HG03457 (cell line): Measurements from ENCODE around the gene PDE5A.
"Not testable (repeated sequence)": the region's sequence is repeated elsewhere in the genome, so short reads cannot be mapped to it uniquely, and the experiment has no call there.

ENCODE experiments used
- ATAC-seq: cut with Tn5 transposase; IDR thresholded peaks from one replicate; pipeline ENCODE4 v1.9.1; 2021; ENCODE audit warnings: moderate number of reproducible peaks; ENCODE audit not compliant: unreplicated experiment

Gene PDE5A

DNA sequence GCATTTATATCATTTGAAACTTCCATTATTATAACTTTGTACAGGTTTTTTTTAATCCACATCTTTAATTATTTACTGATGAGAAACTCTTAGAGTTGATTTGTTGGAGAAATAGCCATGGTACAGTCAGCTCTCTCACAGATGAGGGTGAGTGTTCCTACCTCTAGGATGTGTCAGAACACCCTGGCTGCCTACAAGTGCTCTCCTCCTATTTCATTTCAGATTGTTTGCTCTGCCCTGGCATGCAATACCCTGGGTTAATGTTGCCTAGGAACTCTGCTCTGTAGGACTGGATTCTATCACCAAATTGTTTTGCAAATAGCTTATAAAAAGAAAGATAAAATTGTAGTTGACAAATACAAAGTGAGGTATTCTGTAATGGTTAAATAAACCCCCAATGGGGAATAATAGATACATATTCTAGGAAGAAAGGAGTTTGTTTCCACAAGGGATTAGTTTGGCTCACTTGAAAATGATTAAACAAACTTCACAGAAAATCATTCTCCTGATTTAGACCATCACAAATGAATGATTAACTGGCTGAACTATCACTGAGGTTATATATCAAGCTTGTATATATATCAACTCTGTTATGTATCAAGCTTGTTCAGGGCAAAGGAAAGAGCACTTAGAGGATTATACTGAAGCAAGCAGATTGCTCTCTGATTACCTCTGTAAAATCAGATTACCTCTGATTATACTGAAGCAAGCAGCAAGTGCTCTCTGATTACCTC lies 150.0 kb downstream of the PDE5A start:
- no peak for ATAC-seq

DNA sequence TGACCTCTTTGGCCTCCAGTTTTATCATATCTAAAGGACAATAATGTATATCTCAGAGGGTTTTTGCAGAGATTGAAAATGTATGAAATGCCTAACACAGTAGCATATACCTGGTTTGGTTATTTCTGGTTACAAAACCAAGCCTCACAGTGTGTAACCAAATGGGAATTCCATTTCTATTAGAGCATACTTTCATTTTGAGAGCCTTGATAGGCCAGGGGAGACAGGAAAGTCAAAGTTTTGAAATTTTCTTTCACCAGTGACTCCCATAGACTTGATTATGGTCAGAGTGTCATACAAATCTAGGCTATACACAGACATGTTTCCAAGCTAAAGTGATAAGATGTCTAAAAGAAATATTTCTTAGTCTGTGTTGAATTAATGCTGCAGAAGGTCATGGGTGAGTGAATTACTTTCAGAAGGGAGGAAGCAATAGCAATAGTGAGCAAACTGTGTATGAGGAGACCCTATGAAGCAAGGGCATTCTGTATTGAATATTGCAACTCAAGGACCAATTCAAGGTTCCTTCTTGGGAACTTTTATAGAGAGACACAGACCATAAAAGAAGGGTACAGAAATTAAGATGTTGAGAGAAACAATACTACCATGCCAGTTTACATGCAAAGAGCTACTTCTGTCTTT lies 151.1 kb downstream of the PDE5A start:
- ATAC-seq, result no peak

DNA sequence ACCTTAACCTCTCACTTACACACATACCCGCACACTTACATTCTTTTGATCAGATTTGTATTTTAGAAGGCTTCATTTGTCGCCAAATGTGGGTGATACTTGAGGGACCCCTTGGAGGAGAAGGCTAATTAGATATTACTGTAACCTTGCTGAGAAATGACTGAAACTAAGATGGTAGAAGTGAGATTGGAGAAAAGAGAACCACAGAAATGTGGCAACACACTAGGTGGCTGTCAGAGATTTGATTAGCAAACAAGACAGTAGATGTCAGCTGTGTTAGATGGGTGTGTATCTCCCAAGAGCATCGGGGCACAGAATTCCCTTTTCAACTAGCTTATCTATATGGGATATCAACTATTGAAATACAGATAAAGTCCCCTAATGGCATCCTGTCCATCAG lies 157.3 kb downstream of the PDE5A start:
- ATAC-seq, result no peak

DNA sequence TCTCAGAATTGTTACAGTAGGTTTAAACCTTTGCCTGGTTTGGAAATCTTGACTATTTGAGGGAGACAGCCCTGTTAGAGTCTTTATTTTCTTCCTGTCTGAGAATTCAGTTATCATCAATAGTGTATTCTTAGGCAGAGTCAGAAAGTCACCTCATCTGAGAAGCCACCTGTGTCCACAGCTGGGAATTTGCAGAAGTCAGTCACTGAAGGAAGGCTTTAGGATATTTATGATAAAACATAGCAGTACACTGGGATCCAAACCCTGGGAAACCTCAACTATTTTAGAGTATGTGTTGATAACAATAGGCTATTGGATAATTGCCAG lies 157.9 kb downstream of the PDE5A start:
- not testable (repeated sequence) for ATAC-seq

DNA sequence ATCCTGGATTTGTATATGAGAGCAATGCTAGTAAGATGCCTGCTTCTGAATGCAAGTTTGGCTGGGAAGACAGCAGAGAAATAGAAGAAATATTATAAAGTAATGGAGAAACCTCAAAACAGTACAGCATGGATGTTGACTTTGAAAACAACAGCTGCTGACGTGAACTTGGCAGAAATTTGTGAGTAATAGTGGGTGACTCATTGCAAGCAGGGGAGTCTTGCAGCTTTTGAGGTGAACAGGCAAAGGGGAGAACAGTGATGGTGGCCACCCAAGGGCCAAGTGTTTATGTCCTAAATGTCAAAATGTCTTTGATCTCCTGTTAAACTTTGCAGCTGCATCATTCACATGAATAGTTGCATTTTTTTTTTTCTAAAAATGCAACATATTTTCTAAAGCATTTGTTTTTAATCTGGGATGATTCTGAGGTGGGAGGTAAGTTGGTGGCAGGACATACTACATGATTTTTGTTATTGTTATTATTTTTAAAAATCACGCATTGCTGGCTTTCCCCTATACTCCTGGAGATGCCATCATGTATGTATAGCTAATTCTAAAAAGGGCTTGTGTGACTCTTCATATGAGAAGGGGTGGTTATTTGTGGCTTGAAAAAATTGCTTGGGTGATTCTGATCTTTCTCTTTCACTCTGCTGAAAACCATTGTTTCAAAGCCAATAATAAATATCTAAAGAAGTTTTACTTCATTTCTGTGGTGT lies 158.4 kb downstream of the PDE5A start:
- ATAC-seq, result not testable (repeated sequence)

DNA sequence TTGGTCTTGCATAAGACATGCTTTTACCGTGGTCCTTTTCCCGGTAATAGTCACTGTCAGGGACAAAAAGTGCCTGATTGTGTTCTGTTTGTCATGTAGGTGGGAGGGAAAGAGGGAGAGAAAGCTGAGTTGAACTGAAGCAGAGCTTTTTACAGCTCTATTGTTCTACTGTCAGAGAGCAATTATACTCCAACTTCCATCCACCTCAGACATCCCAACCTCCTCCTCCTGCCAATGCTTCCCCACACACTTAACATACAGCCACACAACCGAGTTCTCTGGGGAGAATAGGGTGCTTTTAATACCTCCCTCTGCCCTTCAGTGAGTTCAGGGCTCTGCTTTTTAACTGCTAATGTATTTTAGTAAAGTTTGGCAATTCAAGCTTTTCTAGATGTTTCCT lies 159.6 kb downstream of the PDE5A start:
- ATAC-seq, result not testable (repeated sequence)

DNA sequence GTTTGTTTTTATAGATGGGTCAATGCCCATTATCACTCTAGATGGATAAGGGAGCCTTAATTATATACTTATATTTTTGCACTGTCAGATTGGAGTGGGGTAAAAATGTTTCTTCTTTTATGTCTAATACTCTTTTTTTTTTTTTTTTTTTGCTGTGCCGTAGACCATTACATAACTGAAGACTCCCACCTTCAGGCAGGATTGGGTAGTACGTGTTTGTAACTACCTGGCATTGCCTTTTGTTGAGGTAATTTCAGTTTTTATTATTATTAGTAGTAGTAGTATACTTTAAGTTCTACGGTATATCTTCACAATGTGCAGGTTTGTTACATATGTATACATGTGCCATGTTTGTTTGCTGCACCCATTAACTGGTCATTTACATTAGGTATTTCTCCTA lies 165.9 kb downstream of the PDE5A start:
- ATAC-seq, result not testable (repeated sequence)

DNA sequence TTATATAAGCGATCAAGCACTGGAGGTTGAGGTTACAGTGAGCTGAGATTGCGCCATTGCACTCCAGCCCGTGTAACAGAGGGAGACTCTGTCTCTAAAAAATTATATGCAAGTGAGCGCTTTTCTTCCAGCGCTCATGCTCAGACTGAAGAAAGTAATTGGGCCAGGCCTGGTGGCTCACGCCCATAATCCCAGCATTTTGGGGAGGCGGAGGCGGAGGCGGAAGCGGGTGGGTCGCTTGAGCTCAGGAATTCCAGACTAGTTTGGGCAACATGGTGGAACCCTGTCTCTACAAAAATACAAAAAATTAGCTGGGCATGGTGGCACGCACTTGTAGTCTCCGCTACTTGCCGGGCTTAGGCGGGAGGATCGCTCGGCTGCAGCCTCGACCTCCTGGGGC lies 172.9 kb downstream of the PDE5A start:
- not testable (repeated sequence) for ATAC-seq

DNA sequence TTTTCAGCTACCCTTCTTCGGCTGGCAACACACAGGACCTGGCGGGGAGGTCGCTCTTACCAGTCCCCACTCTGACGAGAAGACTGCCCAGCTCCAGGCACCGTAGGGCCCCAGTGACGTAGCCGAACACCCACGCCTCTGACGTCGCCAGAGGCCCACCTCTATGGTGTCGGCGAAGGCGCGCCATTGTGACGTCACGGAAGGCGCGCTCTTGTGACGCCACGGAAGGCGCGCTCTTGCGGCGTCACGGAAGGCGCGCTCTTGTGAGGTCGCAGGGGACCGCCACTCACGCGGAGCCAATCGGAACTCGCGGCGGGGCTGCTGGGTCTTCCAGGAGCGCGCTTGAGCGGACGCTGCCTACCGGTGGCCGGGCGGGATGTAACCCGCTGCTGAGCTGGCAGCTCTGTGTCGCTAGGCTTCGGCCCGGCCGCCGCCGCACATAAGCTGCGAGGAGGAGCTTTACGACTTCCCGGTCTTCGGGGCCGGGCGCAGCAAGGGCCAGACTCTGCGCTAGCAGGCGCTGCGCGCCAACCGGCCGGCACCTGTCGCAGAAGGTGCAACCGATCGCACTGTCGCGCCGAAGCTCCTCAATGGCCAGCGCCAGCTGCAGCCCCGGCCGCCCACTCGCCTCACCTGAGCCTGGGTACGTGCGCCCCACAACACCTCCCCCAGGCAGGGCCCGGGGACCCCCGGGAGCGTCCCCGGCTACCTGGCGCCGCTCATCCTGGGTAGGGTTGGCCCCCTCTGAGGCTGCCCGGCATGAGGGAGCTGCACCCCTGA lies 173.9 kb downstream of the PDE5A start:
- ATAC-seq, result peak; percentile 100

DNA sequence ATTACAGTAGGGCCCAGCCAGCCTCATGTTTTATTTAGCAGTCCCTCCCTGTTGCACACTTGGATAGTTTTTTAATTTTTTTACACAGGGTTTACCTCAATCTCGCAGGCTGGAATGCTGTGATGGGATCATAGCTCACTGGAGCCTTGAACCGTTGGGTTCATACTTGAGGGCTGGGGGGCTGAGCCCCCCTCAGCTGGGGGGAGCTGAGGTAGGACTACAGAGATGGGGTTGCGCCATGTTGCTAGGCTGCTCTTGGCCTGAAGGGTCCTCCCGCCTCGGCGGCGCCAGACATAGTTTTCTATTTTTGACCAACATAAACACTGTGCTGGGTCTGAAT lies 174.5 kb downstream of the PDE5A start:
- peak; percentile 16 for ATAC-seq

DNA sequence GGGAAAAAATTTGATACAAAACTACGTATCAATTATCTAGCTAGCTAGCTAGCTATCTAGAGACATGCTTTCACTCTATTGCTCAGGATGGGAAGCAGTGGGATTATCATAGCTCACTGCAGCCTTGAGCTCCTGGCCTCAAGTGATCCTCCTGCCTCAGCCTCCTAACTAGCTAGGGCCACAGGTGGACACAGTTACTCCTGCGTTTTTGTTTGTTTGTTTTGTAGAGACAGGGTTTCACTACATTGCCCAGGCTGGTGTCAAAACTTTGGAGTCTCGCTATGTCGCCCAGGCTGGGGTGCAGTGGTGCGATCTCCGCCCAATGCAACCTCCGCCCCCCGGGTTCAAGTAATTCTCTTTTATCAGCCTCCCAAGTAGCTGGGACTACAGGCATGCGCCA lies 175.3 kb downstream of the PDE5A start:
- ATAC-seq, result not testable (repeated sequence)

DNA sequence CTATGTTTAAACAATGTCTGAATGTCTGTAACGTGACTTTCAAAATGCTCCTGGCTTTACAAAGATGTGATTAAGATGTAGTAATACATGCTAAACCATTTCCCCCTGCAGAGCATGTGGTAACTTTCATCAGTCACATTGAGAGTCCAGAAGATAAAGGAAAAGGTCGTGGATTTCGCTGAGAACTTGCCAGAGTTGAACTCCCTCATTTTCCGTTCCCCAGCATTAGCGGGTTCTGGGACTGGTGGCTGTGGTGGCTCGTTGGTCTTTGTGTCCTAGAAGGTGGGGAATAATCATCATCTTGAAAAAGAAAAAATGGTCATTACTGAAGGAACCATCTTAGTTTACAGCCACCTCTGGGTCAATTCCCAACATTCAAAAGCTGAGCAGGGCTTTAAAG lies 178.8 kb downstream of the PDE5A start:
- not testable (repeated sequence) for ATAC-seq
